Esophagus squamous epithelium (tissue), 4 donors: Measurements from ENCODE around the gene UTP11.

ENCODE experiments used
- POLR2A ChIP-seq, 4 donors: fragments of 450-650 bp; IDR thresholded peaks; one replicate each; pipeline ENCODE4 v1.6.1; 2017; ENCODE audit warnings: antibody characterized with exemption in 4 of 4, mild to moderate bottlenecking in 4 of 4, moderate library complexity in 3 of 4
- TF ChIP-seq, protein P1 (sequence below), 6 experiments: fragments of 450-650 bp in 4 of 6; fragments of 200-600 bp in 2 of 6; sonication (generic) in 2 of 6; IDR thresholded peaks; one replicate each; pipeline ENCODE4 v1.5.1; 2016 to 2019; ENCODE audit warnings: antibody characterized with exemption in 6 of 6, mild to moderate bottlenecking in 4 of 6, moderate library complexity in 4 of 6

DNA sequence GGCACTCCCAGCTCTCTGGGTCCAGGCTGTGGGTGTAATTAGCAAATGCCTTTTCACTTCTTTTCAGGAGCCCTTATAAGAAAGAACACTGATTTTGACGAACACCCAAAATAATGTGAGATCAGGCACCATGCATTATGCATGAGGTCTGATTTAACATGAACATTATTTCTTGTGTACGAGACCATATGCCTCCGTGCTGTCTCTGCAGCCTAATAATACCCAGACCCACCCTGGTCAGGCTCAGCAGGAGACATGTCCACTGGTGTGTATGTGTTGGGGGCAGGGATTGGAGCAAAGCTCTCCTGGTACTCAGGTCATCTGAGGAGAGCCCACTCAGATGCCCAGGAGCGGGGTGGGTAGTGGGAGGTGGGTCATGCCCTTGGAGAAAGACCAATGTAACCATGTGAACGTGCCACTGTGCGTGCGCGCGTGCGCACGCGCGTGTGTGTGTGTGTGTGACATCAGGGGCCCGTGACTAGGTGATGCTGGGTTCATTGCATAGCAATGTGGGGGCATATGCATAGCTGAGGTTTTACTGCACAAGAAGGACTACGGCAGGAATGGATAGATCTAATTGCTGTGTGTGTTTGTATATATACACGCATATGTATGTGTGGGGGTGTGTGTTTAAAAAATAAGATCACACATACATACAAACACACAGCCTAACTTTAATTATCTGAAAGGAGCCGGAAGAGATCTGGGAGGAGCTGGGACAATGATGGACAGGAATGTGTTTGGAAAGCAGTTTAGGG, 27.0 kb downstream of the UTP11 start:
- TF ChIP-seq POLR2A (IDR thresholded peaks at IDR 0.05), result no peak
- TF ChIP-seq, protein P1, sequence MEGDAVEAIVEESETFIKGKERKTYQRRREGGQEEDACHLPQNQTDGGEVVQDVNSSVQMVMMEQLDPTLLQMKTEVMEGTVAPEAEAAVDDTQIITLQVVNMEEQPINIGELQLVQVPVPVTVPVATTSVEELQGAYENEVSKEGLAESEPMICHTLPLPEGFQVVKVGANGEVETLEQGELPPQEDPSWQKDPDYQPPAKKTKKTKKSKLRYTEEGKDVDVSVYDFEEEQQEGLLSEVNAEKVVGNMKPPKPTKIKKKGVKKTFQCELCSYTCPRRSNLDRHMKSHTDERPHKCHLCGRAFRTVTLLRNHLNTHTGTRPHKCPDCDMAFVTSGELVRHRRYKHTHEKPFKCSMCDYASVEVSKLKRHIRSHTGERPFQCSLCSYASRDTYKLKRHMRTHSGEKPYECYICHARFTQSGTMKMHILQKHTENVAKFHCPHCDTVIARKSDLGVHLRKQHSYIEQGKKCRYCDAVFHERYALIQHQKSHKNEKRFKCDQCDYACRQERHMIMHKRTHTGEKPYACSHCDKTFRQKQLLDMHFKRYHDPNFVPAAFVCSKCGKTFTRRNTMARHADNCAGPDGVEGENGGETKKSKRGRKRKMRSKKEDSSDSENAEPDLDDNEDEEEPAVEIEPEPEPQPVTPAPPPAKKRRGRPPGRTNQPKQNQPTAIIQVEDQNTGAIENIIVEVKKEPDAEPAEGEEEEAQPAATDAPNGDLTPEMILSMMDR (IDR thresholded peaks at IDR 0.05), result no peak
